NT2/D1 (cell line): ENCODE data around the gene LRIG2.

Experiments
- SUZ12 ChIP-seq: IDR thresholded peaks from 2 replicates; pipeline ENCODE4 v1.6.1; 2011; ENCODE audit not compliant: insufficient read length, insufficient read depth; ENCODE audit errors: extremely low read depth
- ZNF274 ChIP-seq: IDR thresholded peaks from 2 replicates; pipeline ENCODE4 v1.6.1; 2011; ENCODE audit warnings: mild to moderate bottlenecking, low read depth, low read length

- TF ChIP-seq ZNF274 (no peak), SUZ12 (no peak)
These were observed 95.9 kb downstream of the LRIG2 start for GRCh38 chr1:113168946-113169345.
